HG03457 (cell line): ENCODE measurements around the gene SCYGR7.
A peak's percentile ranks its signal among the peaks of the same experiment; 100 is the strongest.
"Not testable (repeated sequence)": the region's sequence is repeated elsewhere in the genome, so short reads cannot be mapped to it uniquely, and the experiment has no call there.

ENCODE experiments used
- ATAC-seq: cut with Tn5 transposase; IDR thresholded peaks from one replicate; pipeline ENCODE4 v1.9.1; 2021; ENCODE audit warnings: moderate number of reproducible peaks; ENCODE audit not compliant: unreplicated experiment

SCYGR7 gene

GRCh38 chr2:227756261-227756660 lies 28.1 kb downstream of the SCYGR7 start:
- not testable (repeated sequence) for ATAC-seq

- ATAC-seq, result no peak
Observed at GRCh38 chr2:227759411-227760118, 31.4 kb downstream of the SCYGR7 start.

GRCh38 chr2:227761740-227762476 lies 33.8 kb downstream of the SCYGR7 start:
- ATAC-seq, result no peak

- ATAC-seq, result no peak
Observed at GRCh38 chr2:227765788-227766372, 37.7 kb downstream of the SCYGR7 start.

- peak; percentile 99 for ATAC-seq
Observed at GRCh38 chr2:227766373-227766883, 38.3 kb downstream of the SCYGR7 start.

GRCh38 chr2:227767830-227768229 lies 39.7 kb downstream of the SCYGR7 start:
- no peak for ATAC-seq

GRCh38 chr2:227772197-227772661 lies 44.1 kb downstream of the SCYGR7 start:
- no peak for ATAC-seq

GRCh38 chr2:227772932-227773331 lies 44.8 kb downstream of the SCYGR7 start:
- no peak for ATAC-seq

- no peak for ATAC-seq
Observed at GRCh38 chr2:227774011-227774624, 46.0 kb downstream of the SCYGR7 start.

- no peak for ATAC-seq
Observed at GRCh38 chr2:227774895-227775842, 47.0 kb downstream of the SCYGR7 start.
